ENCODE data around the gene ABCA6.

DNA sequence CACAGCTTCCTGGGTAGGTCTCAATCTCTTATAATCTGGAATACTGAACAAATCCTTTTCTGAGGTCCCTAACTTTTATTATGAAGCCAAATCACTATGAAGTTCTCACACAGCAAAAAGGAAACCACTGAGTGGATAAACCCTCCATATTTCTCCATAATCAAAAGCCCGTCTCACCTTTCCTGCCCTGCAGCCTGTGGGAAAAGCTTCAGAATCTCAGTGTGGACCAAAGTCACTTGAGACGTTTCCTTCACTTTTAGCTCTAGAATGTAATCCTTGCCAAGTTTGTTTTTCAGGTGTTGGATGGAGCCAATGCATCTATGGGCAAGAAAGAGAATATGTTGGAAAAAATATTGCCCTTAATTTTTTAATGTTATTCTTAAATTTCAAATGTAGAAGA lies 59.0 kb downstream of the ABCA6 start:
- TF ChIP-seq, protein P1, sequence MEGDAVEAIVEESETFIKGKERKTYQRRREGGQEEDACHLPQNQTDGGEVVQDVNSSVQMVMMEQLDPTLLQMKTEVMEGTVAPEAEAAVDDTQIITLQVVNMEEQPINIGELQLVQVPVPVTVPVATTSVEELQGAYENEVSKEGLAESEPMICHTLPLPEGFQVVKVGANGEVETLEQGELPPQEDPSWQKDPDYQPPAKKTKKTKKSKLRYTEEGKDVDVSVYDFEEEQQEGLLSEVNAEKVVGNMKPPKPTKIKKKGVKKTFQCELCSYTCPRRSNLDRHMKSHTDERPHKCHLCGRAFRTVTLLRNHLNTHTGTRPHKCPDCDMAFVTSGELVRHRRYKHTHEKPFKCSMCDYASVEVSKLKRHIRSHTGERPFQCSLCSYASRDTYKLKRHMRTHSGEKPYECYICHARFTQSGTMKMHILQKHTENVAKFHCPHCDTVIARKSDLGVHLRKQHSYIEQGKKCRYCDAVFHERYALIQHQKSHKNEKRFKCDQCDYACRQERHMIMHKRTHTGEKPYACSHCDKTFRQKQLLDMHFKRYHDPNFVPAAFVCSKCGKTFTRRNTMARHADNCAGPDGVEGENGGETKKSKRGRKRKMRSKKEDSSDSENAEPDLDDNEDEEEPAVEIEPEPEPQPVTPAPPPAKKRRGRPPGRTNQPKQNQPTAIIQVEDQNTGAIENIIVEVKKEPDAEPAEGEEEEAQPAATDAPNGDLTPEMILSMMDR (IDR thresholded peaks at IDR 0.05; ENCODE audit: borderline replicate concordance, extremely low read depth, low read length, poor library complexity, severe bottlenecking), result no peak
- no peak for TF ChIP-seq EZH2 (IDR thresholded peaks at IDR 0.05; ENCODE audit: borderline replicate concordance, low read depth, low read length, severe bottlenecking)

Measured in DND-41 (cell line).